ENCODE data around the gene DLK1.

The DLK1 gene

DNA sequence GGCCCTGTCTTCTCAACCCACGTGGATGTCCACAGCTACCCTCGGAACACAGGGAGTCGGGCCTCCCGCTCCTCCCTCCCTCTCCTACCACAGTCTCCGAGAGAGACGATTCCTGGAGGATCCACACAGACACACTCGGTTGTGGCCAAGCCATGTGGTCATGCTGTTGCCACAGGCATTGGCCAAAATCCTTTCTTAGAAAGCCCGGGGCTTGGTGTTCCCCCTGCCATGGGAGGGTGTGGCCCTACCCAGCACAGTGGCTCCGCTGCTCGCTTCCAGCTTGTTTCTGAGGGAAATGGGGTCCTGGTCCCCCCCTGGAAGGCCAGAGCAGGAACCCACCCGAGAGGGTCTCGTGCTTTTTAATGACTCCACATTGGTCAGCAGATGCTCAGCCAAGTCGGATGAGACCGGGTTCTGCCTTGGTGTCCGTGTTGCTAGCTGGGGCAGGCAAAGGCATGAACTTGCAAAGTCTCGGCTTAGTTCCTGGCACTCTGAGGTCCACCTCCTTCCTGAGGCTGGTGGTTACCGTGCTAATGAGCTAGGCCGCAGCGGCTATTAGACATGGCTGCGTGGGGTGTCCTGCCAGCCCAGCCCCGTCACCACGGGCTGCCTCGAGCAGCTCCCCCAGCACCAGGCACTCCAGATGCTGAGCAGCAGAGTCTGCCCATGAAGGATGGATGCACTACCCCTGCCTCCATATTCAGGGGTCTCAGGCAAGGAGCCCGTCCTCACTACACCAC, 52.4 kb downstream of the DLK1 start:
- no peak for DNase-seq

DNA sequence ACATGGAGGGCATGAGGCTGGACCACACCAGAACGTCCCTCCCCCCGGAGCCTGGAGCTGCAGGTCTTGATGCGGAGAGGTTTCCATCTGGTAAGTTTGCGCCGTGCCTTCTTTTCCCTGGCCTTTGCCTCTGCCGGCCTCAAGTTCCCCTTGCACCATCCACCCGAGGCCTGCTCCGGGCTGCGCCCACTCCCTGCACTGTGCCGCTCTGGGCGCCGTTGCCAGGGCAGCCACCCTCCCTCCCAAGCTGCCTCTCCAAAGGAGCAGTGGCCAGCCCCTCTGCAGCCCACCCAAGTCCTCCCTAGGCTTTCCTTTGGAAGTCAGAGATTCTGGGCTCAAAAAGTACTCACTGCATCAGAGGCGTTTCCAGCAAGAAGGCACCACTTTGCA, 53.0 kb downstream of the DLK1 start:
- DNase-seq: no peak

DNA sequence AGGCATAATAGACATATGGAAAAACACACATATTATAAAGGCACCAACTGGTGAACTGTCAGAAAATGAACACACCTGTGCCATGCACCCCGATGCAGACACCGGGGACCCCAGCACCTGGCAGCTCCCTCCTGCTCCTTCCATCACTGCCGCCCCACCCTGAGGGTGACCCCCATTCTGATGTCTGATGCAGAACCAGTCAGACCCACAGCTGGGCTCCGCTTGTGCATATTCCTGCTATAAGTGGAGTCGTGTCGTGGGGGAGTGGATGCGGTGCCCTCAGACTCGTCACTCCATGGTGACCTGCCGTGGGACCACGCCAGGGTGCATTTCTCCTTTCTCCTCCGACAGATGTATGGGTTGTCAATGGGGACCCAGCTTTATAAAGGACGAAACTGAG, 53.6 kb downstream of the DLK1 start:
- DNase-seq: no peak

DNA sequence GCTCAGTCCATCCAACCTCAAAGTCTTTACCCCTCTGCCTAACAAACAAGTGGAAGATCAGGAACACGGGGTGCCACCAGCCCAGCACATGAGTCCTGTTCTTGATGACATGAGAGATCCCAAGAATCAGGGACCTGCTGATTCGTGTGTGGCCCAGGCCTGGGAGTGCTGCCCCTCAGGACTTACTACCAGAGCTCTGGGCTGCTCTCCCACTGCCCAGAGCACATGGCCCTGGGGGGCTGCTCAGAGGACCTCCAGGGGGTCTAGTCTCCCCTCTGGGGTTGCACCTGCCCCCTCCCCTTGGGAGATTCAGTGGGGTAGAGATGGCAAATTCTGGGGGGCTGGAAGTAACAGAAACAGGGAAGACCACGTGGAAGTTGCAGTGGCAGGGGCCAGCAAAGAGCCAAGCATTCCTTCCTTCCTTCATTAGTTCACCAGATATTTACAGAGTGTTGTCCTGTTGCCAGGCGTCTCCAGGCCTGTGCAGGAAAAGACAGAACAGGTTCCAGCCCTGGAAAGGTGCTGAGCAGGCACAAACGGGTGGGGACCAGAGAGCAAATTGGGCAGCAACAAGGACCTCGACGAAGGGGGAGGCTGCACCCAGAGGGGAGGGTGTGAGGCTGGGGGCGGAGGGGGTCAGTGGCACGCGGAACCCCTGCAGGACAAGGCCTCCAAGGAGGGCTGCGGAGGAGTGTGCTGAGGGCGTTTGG, 54.1 kb downstream of the DLK1 start:
- no peak for DNase-seq

DNA sequence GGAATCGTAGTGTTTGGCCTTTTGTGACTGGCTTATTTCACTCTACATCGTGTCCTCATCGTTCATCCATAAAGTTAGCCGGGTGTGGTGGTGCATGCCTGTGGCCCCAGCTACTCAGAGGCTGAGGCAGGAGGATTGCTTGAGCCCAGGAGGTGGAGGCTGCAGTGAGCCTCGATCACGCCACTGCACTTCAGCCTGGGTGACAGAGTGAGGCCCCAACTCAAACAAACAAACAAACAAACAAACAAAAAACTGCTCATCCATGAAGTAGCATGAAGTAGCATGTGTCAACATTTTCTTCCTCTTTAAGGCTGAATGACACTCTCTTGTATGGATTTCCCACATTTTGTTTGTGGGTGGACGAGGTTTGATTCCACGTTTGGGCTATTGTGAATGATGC, 55.3 kb downstream of the DLK1 start:
- DNase-seq: no peak

DNA sequence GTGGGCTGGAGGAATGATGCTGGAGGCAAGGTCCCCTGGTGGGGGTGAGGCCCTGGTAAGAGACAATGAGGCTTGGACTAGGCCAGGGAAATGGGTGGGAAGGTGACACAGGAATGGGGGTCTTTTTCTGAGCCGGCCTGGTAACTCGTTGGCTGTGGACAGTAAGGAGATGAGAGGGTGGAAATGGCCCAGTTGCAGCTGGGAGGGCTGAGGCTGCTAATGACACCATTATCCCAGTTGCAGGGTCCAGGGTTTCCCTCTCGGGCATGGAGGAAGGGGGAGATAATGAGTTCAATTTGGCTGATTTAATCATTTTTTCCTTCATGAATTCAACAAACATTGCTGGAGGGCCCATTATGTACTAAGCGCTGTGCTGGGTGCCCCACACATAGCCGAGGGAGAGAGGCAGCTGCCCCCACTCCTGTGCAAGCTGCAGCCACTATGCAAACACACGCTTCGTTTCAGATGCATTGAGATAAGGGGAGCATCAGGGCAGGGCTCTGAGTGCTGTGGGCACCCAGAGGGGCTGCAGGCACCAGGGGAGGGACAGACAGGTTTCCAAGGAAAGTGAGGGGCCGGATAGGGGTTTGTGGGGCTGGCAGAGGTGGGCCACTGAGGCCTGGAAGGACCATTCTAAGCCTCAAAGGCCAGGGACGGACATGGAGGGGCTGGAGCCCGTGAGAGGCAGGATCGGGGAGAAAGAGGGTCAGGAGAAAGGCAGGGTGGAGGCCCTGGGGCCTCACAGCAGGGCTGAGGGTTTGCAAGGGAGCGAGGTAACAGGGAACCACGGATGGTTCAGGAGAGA, 56.0 kb downstream of the DLK1 start:
- DNase-seq: no peak

DNA sequence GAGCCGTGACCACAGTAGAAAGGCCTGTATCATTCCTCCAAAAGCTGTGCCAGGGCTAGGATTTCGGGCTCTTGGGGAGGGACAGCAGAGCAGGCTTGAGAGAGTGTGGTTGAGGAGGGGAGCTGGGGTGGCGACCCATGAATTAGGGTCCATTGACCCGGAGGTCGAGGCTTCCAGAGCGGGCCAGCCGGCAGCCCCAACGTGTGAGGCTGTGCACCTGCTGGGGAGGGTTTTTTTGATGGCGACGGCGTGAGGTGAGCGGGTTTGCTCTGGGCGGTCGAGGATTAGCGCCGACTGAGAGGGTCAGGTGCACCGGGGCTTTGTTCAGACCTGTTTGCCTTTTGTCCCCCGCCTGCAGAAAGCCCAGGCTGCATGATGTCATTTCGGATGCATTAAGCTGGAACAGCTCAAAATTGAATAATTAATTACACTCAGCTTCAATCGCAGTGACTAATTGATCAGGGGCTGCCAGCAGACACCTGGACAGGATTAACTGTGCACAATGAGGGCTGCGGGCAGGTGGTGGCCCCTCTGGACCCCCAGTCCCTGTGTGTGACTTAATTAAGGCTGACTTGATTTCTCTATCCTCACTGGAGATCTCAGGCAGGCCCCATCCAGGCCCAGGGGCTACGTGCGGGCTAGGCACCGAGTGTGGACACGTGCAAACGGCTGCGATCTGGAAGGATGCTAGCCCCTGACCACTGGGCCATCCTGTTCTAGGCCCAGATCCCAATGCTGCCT, 57.1 kb downstream of the DLK1 start:
- no peak for DNase-seq

DNA sequence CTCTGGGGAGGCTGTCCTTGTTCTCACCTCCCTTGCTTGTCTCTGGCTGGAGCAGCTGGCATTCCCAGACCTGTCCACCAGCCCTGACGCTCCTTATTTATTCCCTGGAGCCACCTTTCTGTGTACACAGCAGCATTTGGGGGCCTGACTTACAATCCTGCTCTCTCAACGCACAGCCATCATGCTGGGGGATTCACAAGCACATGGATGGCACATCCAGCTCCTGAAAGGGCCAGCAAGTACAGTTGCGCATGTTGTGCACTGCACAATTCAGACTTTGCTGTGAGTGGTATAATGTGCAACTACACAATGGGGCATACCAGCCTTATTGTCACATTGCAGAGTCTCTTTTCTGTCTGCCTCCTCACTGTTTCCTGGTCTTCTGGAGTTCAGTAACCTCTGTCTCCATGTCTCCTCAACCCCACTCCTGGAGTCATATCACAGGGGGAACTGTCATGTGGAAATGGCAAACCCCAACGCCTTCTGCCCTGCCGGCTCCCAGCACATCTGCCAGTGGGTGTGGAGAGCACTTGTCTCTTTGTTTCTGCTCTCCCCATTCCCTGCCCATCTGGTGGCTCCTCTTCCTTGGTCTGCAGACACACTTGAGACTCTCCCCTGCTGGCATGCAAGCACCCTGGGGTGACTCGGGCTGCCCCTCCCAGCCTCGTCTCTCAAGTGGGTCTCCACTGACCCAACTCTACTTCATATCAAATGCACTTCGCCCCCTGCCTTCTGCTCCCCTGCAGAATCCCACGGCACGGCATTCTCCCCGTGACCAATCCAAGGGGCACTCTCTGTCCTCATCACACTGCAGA, 58.0 kb downstream of the DLK1 start:
- no peak for DNase-seq

DNA sequence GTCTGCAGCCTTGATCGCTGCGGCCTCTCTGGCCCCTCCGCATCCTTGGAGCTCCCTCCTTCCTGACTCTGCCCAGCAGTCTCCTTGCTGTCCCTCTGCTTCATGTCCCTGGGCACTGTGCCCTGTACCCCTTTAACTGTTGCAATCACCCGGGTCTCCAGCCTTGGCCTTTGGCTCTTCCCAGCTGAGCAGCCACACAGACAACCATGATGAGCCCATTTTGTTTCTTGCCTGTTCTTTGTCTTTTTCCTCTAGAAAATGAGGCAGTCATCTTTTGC, 58.6 kb downstream of the DLK1 start:
- no peak for DNase-seq

DNA sequence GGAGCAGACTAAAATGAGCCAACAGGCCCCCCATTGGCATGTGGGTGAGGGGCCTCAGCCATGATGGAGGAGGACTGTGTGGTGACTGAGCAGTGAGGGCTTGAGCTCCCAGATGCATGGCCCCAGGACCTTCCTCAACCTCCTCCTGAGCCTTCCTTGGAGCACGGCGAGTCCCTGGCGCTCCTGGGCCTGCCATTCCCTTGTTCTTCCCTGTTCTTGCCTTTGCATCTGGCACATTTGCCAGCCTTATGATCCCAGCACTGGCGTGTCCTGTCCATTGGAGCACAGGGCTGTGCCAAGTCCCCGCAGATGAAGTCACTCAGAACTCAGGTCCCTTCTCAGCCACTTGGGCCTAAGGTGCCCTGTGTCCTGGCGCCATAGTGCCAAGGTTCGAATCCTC, 58.9 kb downstream of the DLK1 start:
- no peak for DNase-seq

DNA sequence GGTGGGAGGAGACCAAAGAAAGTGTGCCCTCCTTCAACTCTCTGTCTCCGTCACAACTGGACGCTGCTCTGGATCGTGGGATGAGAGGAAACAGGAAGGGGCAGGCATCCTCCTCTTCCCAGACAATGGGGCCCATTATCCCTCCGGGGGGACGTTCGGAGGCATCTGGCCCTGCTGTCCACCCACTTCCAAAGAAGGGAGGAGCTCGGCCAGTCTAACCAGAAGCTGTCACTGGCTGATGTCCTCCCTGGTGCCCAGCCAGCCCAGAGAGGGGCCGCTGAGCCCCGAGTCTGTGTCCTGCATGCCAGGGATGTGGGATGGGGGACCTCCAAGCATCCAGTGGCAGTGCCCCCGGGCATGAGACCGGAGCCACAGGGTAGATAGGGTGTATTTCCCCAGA, 59.4 kb downstream of the DLK1 start:
- DNase-seq: no peak

DNA sequence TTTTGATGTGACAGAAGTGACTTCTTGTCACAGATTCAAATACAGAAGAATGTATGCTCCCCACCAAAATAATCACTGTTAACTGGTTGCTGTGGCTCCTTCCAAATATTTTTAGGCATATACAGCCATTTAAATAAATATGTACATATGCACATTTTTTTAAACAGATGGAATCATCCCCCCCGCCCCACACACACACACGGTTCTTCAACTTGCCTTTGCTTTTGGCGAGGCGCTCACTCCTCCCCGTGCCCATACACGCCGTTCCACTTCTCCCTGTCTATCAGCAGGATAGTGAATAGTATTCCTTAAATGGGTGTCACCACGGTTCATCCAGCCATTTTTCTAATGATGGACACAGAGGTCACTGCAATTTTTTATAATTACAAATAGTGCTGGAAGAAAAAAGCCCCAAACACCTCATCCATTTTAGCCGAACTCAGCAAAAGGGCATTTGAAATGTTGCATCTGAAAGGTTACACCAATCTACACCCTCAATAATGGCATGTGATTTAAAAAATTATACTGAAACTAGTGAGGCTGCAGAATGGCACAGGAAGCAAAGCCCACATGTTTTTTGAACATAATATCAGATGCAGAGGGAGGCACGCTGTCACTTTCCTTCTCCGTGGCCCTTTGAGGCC, 60.0 kb downstream of the DLK1 start:
- DNase-seq: no peak

DNA sequence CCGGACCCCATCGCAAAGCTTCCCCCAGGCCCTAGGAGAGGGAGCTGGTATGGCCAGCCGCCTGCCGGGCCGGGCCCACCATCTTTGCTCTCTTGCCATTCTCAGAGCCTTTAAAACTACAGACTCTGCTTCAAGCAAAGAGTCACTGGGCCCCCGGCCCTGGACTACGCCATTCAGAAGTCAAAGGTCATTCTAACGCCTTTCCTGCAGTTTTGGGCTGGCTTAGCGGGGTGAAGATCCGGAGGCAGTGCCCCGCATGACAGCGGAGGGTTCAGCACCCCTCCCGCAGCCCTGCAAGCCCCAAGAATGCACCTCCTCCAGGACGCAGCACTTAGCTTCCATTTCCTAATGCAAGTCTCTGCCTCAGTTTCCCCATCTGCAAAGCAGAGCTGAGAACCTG, 61.0 kb downstream of the DLK1 start:
- DNase-seq: no peak

All from stimulated activated CD4-positive, alpha-beta T cell treated with anti-CD3 and anti-CD28 coated beads, Interleukin-2, amount 100 ng/mL, for 48 hours (primary cell).